ENCODE data around the gene MPPE1.

The MPPE1 gene

GRCh38 chr18:11884396-11885030, 23.6 kb downstream of the MPPE1 start:
- no peak for DNase-seq

- DNase-seq = no peak
Observed at GRCh38 chr18:11883153-11883552, 25.0 kb downstream of the MPPE1 start.

- DNase-seq = no peak
Observed at GRCh38 chr18:11882636-11883035, 25.5 kb downstream of the MPPE1 start.

- no peak for DNase-seq
Observed at GRCh38 chr18:11880586-11881304, 27.4 kb downstream of the MPPE1 start.

- no peak for DNase-seq
Observed at GRCh38 chr18:11877497-11878135, 30.5 kb downstream of the MPPE1 start.

GRCh38 chr18:11874676-11875075, 33.4 kb downstream of the MPPE1 start:
- no peak for DNase-seq

- DNase-seq = no peak
Observed at GRCh38 chr18:11873670-11874340, 34.3 kb downstream of the MPPE1 start.

GRCh38 chr18:11872479-11873136, 35.5 kb downstream of the MPPE1 start:
- DNase-seq = no peak

GRCh38 chr18:11871501-11871900, 36.6 kb downstream of the MPPE1 start:
- no peak for DNase-seq

- no peak for DNase-seq
Observed at GRCh38 chr18:11868230-11868629, 39.9 kb downstream of the MPPE1 start.

- DNase-seq = no peak
Observed at GRCh38 chr18:11866764-11867163, 41.4 kb downstream of the MPPE1 start.

GRCh38 chr18:11866329-11866728, 41.8 kb downstream of the MPPE1 start:
- DNase-seq = no peak

- DNase-seq = no peak
Observed at GRCh38 chr18:11865071-11865470, 43.0 kb downstream of the MPPE1 start.

GRCh38 chr18:11864471-11864870, 43.6 kb downstream of the MPPE1 start:
- no peak for DNase-seq

GRCh38 chr18:11862468-11863137, 45.5 kb downstream of the MPPE1 start:
- no peak for DNase-seq

GRCh38 chr18:11861583-11862288, 46.4 kb downstream of the MPPE1 start:
- DNase-seq = no peak

- DNase-seq = no peak
Observed at GRCh38 chr18:11860594-11861450, 47.3 kb downstream of the MPPE1 start.

GRCh38 chr18:11859903-11860407, 48.2 kb downstream of the MPPE1 start:
- DNase-seq = no peak

GRCh38 chr18:11859282-11859830, 48.8 kb downstream of the MPPE1 start:
- no peak for DNase-seq

- DNase-seq = no peak
Observed at GRCh38 chr18:11857177-11857887, 50.8 kb downstream of the MPPE1 start.

Measured in NCI-H2107 (cell line).